CD14-positive monocyte (primary cell): ENCODE measurements around the gene PMFBP1. TPM values are rescaled to one million over a fixed set of nuclear protein-coding genes. Genes with fewer than 3 reads are reported as not detected.

ENCODE experiments used
- DNase-seq, 3 donors: peaks; one replicate each; pipeline ENCODE4 v3.0.0-alpha.2; 2011 to 2022
- H2AFZ ChIP-seq: 2 replicates; pipeline ENCODE4 v1.6.0; 2012; ENCODE audit warnings: mild to moderate bottlenecking, low read depth, low read length, inconsistent platforms; ENCODE audit not compliant: insufficient read depth, poor library complexity, severe bottlenecking
- H3K27ac ChIP-seq, 2 donors: 1 replicate in 1 of 2; 2 replicates in 1 of 2; pipeline ENCODE4 v1.5.1; 2012 to 2013; ENCODE audit warnings: low read length in 2 of 2, control low read depth in 1 of 2, inconsistent platforms in 1 of 2, low read depth in 1 of 2, mild to moderate bottlenecking in 1 of 2
- H3K27me3 ChIP-seq, 2 donors: one replicate each; pipeline versions ENCODE4 v1.6.0 to v1.6.1; 2011 to 2013; ENCODE audit warnings: low read length in 2 of 2; ENCODE audit not compliant: control insufficient read depth in 2 of 2, insufficient read depth in 2 of 2
- H3K36me3 ChIP-seq, 2 donors: replicated peaks in 1 of 2; 1 replicate in 1 of 2; 2 replicates in 1 of 2; pipeline versions ENCODE4 v1.5.1 to v1.6.1; 2012 to 2013; ENCODE audit warnings: low read length in 2 of 2, control low read depth in 1 of 2, inconsistent platforms in 1 of 2, mild to moderate bottlenecking in 1 of 2; ENCODE audit not compliant: insufficient read depth in 2 of 2, control insufficient read depth in 1 of 2
- H3K4me1 ChIP-seq, 2 donors: 1 replicate in 1 of 2; 2 replicates in 1 of 2; pipeline versions ENCODE4 v1.5.1 to v1.6.1; 2012 to 2013; ENCODE audit warnings: low read length in 2 of 2, control low read depth in 1 of 2, inconsistent platforms in 1 of 2, mild to moderate bottlenecking in 1 of 2, moderate library complexity in 1 of 2; ENCODE audit not compliant: insufficient read depth in 2 of 2, control insufficient read depth in 1 of 2
- H3K4me2 ChIP-seq: replicated peaks from 2 replicates; pipeline ENCODE3; 2012; ENCODE audit warnings: low read length, moderate library complexity, mild to moderate bottlenecking; ENCODE audit not compliant: poor library complexity, severe bottlenecking; ENCODE audit errors: extremely low read depth
- H3K4me3 ChIP-seq, 3 experiments: fragments of 200-600 bp in 1 of 3; sonication (generic) in 1 of 3; replicated peaks in 1 of 3; 1 replicate in 2 of 3; 2 replicates in 1 of 3; pipeline ENCODE4 v1.5.1; 2011 to 2013; ENCODE audit warnings: low read length in 3 of 3, mild to moderate bottlenecking in 3 of 3, control low read depth in 2 of 3, low read depth in 2 of 3, inconsistent platforms in 1 of 3, moderate library complexity in 1 of 3
- H3K79me2 ChIP-seq: 2 replicates; pipeline ENCODE4 v1.6.0; 2012; ENCODE audit warnings: mild to moderate bottlenecking, control low read depth, inconsistent platforms, low read length, moderate library complexity; ENCODE audit not compliant: insufficient read depth
- H3K9ac ChIP-seq: 2 replicates; pipeline ENCODE4 v1.6.0; 2017; ENCODE audit warnings: low read length, mild to moderate bottlenecking; ENCODE audit not compliant: insufficient read depth, poor library complexity, severe bottlenecking
- H3K9me3 ChIP-seq, 2 donors: replicated peaks in 1 of 2; 1 replicate in 1 of 2; 2 replicates in 1 of 2; pipeline versions ENCODE4 v1.5.1 to v1.6.1; 2012 to 2013; ENCODE audit warnings: low read length in 2 of 2, control low read depth in 1 of 2; ENCODE audit not compliant: control insufficient read depth in 1 of 2, insufficient read depth in 1 of 2
- H4K20me1 ChIP-seq: 2 replicates; pipeline ENCODE4 v1.6.0; 2012; ENCODE audit warnings: mild to moderate bottlenecking, low read length, control low read depth, moderate library complexity; ENCODE audit not compliant: insufficient read depth
- H3K27ac Mint-ChIP-seq, 7 donors: one replicate each; pipeline ENCODE4 v1.8.0; 2020; ENCODE audit warnings: mild to moderate bottlenecking in 7 of 7, mixed read lengths in 7 of 7, moderate library complexity in 6 of 7, inconsistent platforms in 2 of 7
- H3K27me3 Mint-ChIP-seq, 3 donors: one replicate each; pipeline ENCODE4 v1.8.0; 2021 to 2022; ENCODE audit warnings: low read depth in 3 of 3, mild to moderate bottlenecking in 3 of 3, mixed read lengths in 3 of 3, moderate library complexity in 3 of 3, inconsistent platforms in 1 of 3
- H3K36me3 Mint-ChIP-seq, 2 donors: one replicate each; pipeline ENCODE4 v1.8.0; 2020; ENCODE audit warnings: mixed read lengths in 2 of 2, inconsistent platforms in 1 of 2, mild to moderate bottlenecking in 1 of 2
- H3K4me1 Mint-ChIP-seq: one replicate; pipeline ENCODE4 v1.8.0; 2020; ENCODE audit warnings: mild to moderate bottlenecking, mixed read lengths
- H3K4me3 Mint-ChIP-seq, 2 donors: one replicate each; pipeline ENCODE4 v1.8.0; 2020; ENCODE audit warnings: mild to moderate bottlenecking in 2 of 2, mixed read lengths in 2 of 2, moderate library complexity in 1 of 2
- H3K9me3 Mint-ChIP-seq, 7 donors: one replicate each; pipeline ENCODE4 v1.8.0; 2020 to 2022; ENCODE audit warnings: mixed read lengths in 7 of 7, mild to moderate bottlenecking in 6 of 7, moderate library complexity in 6 of 7, inconsistent platforms in 2 of 7
- WGBS: methylation state at CpG from one replicate; pipeline ENCODE4 v1.1.5; 2013; ENCODE audit warnings: missing lambda C conversion rate; ENCODE audit not compliant: insufficient coverage; 5-methylcytosine and 5-hydroxymethylcytosine counted together
- intact Hi-C, 2 donors: fragments of 100-400 bp; cut with micrococcal nuclease; formaldehyde crosslinking; loops; one replicate each; pipeline versions ENCODE4 v1.15.0 to v1.15.1; 2023
- polyA plus RNA-seq, 3 donors: library from polyadenylated mRNA; depleted of rRNA in 1 of 3; unstranded in 2 of 3; stranded (reverse) in 1 of 3; fragments of 300-500 nt in 2 of 3; fragments of >200 nt in 1 of 3; fragmentation: Illumina TruSeq in 2 of 3; gene quantifications; 1 replicate in 2 of 3; 2 replicates in 1 of 3; pipeline ENCODE4 v1.2.3, GENCODE V29; 2012 to 2021
- TF ChIP-seq, protein P1 (sequence below): fragments of 200-600 bp; IDR thresholded peaks from one replicate; pipeline ENCODE4 v1.8.0; 2022; ENCODE audit warnings: antibody characterized with exemption, mild to moderate bottlenecking

PMFBP1 gene
- polyA plus RNA-seq, 3 donors: 0.15 to 0.87 (median 0.18) TPM

DNA sequence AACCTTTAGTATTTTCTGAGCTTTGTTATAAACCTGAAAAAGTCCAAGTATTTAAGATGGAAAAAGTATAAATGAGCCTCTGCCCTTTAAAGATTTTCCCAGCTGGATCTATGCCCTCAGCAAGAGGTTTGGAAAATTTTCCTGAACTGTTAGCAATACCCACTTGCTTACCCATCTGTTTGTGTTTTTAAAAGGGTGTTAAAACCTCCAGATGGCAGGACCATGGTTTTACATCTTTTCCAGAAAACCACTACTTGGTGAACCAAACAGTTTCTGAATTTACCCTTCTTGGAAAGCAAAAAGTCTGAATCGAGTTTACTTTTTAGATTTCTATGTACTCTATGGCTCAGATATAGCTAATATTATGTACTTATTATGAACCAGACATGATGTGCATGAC lies 719 bp downstream of the PMFBP1 start:
- WGBS: no CpG with 5 or more reads among the region's 1 CpG
- intact Hi-C loops: loop anchor here in 1 of 2 donors (10.0 kb wide), 1 partner anchor 894 kb away; no protein-coding TSS in a partner anchor
- no peak overlapping the region for H3K9ac ChIP-seq
- Mint-ChIP-seq H3K4me3 (no peak overlapping the region), H3K9me3 (peaks cover 6 to 20% (median 10%) of the 10 kb centered on the region in 7 donors), H3K4me1 (peaks cover 22% of the 10 kb centered on the region), H3K27me3 (peaks cover 0 to 2% (median 0%) of the 10 kb centered on the region in 3 donors), H3K36me3 (peaks cover 3 to 12% of the 10 kb centered on the region in 2 donors), H3K27ac (peak overlapping the region in 4 of 7 donors; percentile 7 to 98 (median 96))
- H3K27me3 ChIP-seq: no peaks in the 10 kb centered on the region
- H3K79me2 ChIP-seq: no peaks in the 10 kb centered on the region
- peaks cover 25 to 26% of the 10 kb centered on the region in 2 donors for H3K4me1 ChIP-seq
- no peak overlapping the region for H3K4me3 ChIP-seq
- H2AFZ ChIP-seq: no peak overlapping the region
- peak overlapping the region in 1 of 2 donors; percentile 97 for H3K27ac ChIP-seq
- no peaks in the 10 kb centered on the region for H3K36me3 ChIP-seq
- no peak for DNase-seq
- no peaks in the 10 kb centered on the region for H4K20me1 ChIP-seq
- TF ChIP-seq, protein P1, sequence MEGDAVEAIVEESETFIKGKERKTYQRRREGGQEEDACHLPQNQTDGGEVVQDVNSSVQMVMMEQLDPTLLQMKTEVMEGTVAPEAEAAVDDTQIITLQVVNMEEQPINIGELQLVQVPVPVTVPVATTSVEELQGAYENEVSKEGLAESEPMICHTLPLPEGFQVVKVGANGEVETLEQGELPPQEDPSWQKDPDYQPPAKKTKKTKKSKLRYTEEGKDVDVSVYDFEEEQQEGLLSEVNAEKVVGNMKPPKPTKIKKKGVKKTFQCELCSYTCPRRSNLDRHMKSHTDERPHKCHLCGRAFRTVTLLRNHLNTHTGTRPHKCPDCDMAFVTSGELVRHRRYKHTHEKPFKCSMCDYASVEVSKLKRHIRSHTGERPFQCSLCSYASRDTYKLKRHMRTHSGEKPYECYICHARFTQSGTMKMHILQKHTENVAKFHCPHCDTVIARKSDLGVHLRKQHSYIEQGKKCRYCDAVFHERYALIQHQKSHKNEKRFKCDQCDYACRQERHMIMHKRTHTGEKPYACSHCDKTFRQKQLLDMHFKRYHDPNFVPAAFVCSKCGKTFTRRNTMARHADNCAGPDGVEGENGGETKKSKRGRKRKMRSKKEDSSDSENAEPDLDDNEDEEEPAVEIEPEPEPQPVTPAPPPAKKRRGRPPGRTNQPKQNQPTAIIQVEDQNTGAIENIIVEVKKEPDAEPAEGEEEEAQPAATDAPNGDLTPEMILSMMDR: no peak
- peaks cover 6% of the 10 kb centered on the region in 2 donors for H3K9me3 ChIP-seq
- no peak overlapping the region for H3K4me2 ChIP-seq

- Histone ChIP-seq H3K9ac (no peak overlapping the region), H3K4me3 (no peak overlapping the region), H3K27ac (no peak overlapping the region), H3K9me3 (peaks cover 13 to 15% of the 10 kb centered on the region in 2 donors), H3K36me3 (no peaks in the 10 kb centered on the region), H3K79me2 (no peaks in the 10 kb centered on the region), H2AFZ (no peak overlapping the region), H3K27me3 (no peaks in the 10 kb centered on the region), H3K4me2 (no peak overlapping the region), H4K20me1 (no peaks in the 10 kb centered on the region), H3K4me1 (peaks cover 17 to 18% of the 10 kb centered on the region in 2 donors)
- Mint-ChIP-seq H3K27me3 (peaks cover 0 to 2% (median 0%) of the 10 kb centered on the region in 3 donors), H3K9me3 (peaks cover 12 to 23% (median 18%) of the 10 kb centered on the region in 7 donors), H3K4me3 (no peak overlapping the region), H3K27ac (no peak overlapping the region), H3K36me3 (peaks cover 3 to 15% of the 10 kb centered on the region in 2 donors), H3K4me1 (peaks cover 16% of the 10 kb centered on the region)
- TF ChIP-seq, protein P1: no peak
- intact Hi-C loops: loop anchor here (10.0 kb wide), 2 partner anchors 45 to 895 kb away; no protein-coding TSS in a partner anchor
- no CpG with 5 or more reads among the region's 1 CpG for WGBS
- no peak for DNase-seq
These were observed 2.2 kb downstream of the PMFBP1 start for GRCh38 chr16:72169708-72170107.
